Measurements from ENCODE around the gene SYNE1.
A peak's percentile ranks its signal among the peaks of the same experiment; 100 is the strongest.

The SYNE1 gene

DNA sequence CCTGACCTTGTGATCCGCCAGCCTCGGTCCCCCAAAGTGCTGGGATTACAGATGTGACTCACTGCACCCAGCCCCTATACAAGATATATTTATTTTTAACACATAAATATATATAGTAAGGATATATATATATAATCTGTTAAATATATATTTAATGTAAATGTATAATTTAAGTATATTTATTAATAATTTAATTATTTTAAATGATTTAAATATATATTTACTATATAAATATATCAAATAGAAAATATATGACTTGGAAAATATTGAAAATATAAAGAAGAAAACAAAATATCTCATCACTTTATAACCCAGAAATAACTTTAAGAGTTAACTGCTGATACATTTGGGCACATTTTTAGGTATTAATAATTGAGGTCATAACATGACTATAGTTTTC lies 324.7 kb downstream of the SYNE1 start:
- Mint-ChIP-seq H3K36me3 (ENCODE audit: low read depth) (no peaks in the 10 kb centered on the region), H3K4me3 (no peak overlapping the region), H3K27ac (no peak overlapping the region), H3K9me3 (no peaks in the 10 kb centered on the region), H3K4me1 (ENCODE audit: low read depth) (peaks cover 14% of the 10 kb centered on the region), H3K27me3 (ENCODE audit: low read depth) (peaks cover 20% of the 10 kb centered on the region)

DNA sequence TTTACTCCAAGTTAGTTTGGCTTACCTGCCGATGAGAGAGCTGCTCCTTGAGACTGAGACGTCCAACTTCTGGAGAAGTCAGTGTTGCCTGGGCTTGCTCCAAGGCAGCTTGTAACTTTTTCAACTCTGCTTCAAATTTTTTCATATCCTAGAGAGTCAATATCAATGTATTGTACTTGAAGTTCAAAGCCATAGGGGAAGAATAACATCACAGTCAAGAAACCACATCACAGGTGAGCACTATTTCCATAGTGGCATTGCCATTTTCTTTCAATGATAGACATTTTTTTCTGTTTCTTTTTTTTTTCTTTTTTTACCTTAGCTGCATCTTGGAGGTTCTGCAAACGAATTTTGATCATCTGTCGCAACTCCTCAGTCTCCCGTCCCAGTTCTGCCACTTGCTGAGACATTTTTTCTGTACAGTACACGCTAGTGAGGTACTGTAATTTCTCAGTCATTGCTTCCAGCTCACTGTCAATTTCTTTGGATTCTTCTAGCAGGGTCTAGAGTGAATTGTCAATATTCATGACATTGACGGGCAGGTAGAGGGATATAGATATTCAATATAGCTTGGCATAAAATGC lies 326.7 kb downstream of the SYNE1 start:
- Mint-ChIP-seq H3K27ac (peak overlapping the region; percentile 65), H3K4me1 (ENCODE audit: low read depth) (peaks cover 13% of the 10 kb centered on the region), H3K27me3 (ENCODE audit: low read depth) (peaks cover 14% of the 10 kb centered on the region), H3K36me3 (ENCODE audit: low read depth) (no peaks in the 10 kb centered on the region), H3K4me3 (no peak overlapping the region), H3K9me3 (no peaks in the 10 kb centered on the region)

DNA sequence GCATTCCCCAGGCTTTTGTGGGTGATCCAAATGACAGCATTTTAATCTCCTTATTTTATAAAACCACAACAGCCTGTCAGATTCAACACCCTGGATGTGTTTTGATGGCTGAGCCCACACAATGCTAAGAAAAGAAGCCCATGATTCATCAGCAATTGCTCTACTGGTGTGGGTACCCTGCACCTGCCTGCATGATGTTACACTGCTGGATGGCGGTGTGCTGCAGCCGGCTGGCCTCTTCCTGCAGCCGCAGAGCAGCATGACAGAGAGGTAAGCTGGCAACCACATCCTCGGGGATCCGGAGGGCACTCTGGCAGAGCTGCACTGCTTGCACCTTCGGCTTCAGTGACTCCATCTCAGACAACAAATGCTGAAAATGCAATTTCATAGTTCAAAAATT lies 327.5 kb downstream of the SYNE1 start:
- H3K27me3 Mint-ChIP-seq (ENCODE audit: low read depth): peaks cover 14% of the 10 kb centered on the region
- H3K9me3 Mint-ChIP-seq: no peaks in the 10 kb centered on the region
- H3K36me3 Mint-ChIP-seq (ENCODE audit: low read depth): no peaks in the 10 kb centered on the region
- H3K4me1 Mint-ChIP-seq (ENCODE audit: low read depth): peaks cover 13% of the 10 kb centered on the region
- H3K4me3 Mint-ChIP-seq: no peak overlapping the region
- no peak overlapping the region for H3K27ac Mint-ChIP-seq

DNA sequence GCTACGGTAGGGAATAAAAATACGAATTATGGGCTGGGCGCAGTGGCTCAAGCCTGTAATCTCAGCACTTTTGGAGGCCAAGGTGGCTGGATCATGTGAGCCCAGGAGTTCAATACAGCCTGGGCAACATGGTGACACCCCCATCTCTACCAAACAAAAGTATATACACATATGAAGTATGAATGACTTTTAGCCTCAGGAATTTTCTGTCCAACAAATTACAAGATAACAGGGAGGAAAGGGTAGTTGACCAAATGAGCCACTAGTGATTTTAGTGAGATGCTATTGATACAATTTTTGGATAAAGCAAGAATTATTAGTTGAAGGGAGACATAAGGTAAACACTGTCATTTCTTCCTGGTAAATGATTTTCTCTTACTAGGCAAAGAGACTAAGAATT lies 328.2 kb downstream of the SYNE1 start:
- no peak overlapping the region for H3K27ac Mint-ChIP-seq

DNA sequence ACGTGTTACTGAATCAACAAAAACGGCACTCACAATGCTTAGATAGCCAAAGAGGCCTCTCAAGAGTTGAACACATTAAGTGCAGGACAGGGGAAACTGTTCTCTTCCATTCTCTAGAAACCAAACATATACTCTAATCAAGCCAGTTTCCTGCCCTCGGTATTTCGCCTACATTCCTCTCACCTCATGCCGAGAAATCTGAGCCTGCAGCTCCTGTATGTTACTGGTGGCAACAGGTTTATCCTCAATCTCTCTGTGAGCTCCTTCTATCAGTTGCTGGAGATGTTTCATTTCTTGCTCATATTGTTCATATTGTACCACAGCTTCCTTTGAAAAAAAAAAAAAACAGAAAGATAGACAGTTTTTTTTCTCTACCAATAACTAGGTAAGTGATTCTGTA lies 328.9 kb downstream of the SYNE1 start:
- Mint-ChIP-seq H3K27me3 (ENCODE audit: low read depth) (peaks cover 14% of the 10 kb centered on the region), H3K36me3 (ENCODE audit: low read depth) (no peaks in the 10 kb centered on the region), H3K27ac (no peak overlapping the region), H3K4me3 (no peak overlapping the region), H3K4me1 (ENCODE audit: low read depth) (peaks cover 13% of the 10 kb centered on the region), H3K9me3 (no peaks in the 10 kb centered on the region)

More for the DNA sequence above, 328.2 kb downstream of the SYNE1 start:
- Mint-ChIP-seq H3K27me3 (ENCODE audit: low read depth) (peaks cover 14% of the 10 kb centered on the region), H3K9me3 (no peaks in the 10 kb centered on the region), H3K4me3 (no peak overlapping the region), H3K36me3 (ENCODE audit: low read depth) (no peaks in the 10 kb centered on the region), H3K4me1 (ENCODE audit: low read depth) (peaks cover 13% of the 10 kb centered on the region)

DNA sequence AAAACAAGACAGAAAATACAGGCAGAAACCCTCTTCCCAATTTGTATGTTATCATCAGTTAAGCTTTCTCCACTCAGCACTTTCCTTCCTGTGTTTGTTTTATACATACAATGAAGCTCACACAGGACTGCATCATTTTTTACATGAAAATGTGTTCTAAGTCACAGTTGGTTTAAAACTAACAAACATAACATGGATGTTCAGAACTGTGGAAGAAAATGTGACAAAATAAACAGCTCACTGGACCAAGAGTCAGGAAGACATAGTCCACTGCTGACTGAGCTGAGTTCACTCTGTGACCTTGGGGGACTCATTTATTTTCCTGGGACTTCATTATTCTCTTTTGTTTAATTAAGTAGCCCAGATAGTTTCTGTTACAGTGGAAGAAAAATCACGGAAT lies 331.5 kb downstream of the SYNE1 start:
- peaks cover 6% of the 10 kb centered on the region for H3K27me3 Mint-ChIP-seq (ENCODE audit: low read depth)
- H3K36me3 Mint-ChIP-seq (ENCODE audit: low read depth): no peaks in the 10 kb centered on the region
- H3K4me1 Mint-ChIP-seq (ENCODE audit: low read depth): peaks cover 17% of the 10 kb centered on the region
- no peaks in the 10 kb centered on the region for H3K9me3 Mint-ChIP-seq
- no peak overlapping the region for H3K27ac Mint-ChIP-seq
- no peak overlapping the region for H3K4me3 Mint-ChIP-seq

DNA sequence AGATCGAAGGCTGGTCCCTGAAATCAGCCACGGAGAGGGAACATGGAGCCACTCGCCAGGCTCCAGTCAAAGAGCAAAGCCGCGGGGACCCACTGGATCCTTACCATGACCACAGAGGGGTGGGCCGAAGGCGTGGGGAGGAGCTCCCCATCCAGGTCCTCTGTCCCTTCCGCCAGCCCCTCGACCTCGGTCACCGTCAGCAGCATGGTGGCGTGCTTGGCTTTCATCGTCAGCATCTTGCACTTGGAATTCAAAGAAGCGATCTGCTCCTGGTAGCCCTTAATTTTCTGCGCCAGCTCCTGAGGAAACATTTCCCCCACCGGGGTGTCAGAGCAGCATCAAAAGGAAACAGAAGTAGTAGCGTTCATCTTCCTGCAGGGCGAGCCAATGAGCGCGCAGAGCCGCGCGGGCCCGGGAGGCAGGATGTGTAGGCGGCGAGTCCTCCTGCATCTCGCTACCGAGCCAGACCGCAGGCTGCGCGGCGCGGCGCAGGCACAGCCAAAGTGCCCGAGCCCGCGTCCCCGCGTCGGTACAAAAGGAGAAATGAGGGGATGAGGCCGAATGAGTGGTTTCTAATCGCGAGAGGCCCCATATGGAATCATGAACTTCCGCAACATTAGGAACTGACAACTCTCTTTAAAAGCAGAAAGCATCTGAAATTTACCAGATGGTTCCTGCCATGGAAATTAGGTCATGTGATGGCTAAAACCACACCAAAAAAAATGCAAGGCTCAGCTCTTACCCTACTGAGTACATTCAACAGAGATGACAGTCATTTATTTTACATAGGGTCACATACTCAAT lies 335.2 kb downstream of the SYNE1 start:
- peaks cover 30% of the 10 kb centered on the region for H3K4me1 Mint-ChIP-seq (ENCODE audit: low read depth)
- no peaks in the 10 kb centered on the region for H3K27me3 Mint-ChIP-seq (ENCODE audit: low read depth)
- H3K4me3 Mint-ChIP-seq: peak overlapping the region; percentile 100
- H3K36me3 Mint-ChIP-seq (ENCODE audit: low read depth): peaks cover 9% of the 10 kb centered on the region
- no peaks in the 10 kb centered on the region for H3K9me3 Mint-ChIP-seq
- peak overlapping the region; percentile 100 for H3K27ac Mint-ChIP-seq

DNA sequence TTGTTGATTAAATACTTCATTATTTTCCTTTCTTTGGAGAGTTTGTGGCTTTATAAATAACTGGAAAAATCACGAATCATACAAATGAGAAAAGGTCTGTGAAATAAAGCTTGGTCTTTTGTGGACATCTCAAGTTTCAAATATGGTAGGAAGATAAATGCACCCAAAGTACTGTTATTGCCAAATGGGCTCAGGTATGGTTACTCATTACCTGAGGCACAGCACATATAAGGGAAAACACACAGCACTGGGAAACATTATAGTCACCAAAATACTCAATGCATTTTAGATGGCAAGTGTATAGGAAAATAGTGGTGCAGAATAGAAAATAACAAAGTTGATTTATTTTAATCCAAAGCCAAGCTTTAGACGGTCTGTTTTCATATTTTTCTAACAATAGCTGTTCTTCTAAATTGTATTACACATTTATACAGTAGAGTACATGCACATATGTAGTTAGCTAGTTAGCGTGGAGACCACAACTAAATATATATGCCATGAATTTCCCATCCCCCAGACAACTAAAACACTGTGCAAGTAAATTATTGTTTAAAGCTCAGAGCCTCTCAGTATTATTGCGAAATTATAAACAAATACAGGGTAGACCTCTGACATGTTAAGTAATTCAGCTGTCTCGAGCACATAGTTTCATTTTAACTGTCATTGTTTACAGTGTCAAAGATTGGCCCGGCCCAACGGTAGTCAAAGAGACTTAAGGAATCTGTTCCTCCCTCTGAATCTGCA lies 336.0 kb downstream of the SYNE1 start:
- peaks cover 30% of the 10 kb centered on the region for H3K4me1 Mint-ChIP-seq (ENCODE audit: low read depth)
- H3K9me3 Mint-ChIP-seq: no peaks in the 10 kb centered on the region
- no peaks in the 10 kb centered on the region for H3K27me3 Mint-ChIP-seq (ENCODE audit: low read depth)
- H3K36me3 Mint-ChIP-seq (ENCODE audit: low read depth): peaks cover 13% of the 10 kb centered on the region
- peak overlapping the region; percentile 100 for H3K27ac Mint-ChIP-seq
- H3K4me3 Mint-ChIP-seq: peak overlapping the region; percentile 100

DNA sequence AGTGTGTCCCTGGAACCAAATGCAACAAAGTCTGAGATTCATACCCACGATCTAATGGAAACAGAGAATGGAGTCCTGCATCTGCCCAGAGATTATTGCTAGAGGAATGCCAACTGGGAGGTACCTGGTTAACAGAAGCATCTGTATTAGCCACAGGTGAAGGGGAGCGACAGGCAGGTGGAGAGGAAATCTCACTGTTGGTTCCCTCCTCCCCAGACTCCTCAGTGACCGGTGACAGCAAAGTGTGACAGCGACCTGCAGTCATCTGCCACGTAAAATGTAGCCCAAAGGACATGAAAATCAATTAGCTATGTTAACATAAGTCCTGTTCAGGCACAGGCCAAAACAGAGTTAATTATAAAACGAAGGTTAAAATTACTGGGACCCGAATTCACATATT lies 336.6 kb downstream of the SYNE1 start:
- Mint-ChIP-seq H3K4me1 (ENCODE audit: low read depth) (peaks cover 34% of the 10 kb centered on the region), H3K27ac (peak overlapping the region; percentile 100), H3K27me3 (ENCODE audit: low read depth) (no peaks in the 10 kb centered on the region), H3K9me3 (no peaks in the 10 kb centered on the region), H3K4me3 (peak overlapping the region; percentile 100), H3K36me3 (ENCODE audit: low read depth) (peaks cover 16% of the 10 kb centered on the region)

DNA sequence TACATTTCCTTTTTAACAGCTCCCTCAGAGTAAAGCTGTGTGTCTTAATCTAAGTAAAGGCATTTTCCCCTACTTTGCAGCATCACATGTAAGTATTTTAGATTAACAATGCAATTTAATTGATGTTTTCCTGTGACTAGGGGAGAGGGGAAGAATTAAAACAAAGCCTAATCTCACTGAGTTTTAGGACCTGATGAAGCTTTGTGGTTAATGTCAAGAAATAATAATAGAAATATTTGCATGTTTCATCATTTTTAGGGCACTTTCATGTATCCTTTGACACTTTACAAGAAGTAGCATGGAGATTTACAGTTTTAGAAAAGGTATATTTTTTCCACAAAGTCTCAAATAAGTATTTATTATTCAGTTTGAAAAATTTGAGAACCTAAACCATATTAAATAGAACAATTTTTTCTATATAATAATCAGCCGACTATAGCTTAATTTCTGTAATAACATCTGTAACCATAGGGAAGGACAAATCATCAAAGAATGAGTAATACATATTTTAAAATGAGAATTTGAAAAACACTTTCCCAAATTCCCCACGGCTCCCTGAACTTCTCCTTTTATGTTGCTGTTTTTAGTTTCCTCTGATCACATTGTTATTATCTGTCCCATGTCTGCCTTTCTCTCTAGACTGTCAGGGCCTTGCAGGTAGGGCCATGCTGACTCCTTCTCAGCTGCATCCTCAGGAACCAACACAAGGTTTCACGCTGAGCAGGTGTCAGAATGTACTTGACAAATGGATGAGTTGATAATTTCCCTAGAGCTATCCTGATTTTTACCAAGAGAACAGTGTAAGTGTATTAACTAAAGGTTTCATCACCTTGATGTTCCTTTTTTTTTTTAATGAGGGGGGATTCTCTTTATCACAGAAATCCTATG lies 338.1 kb downstream of the SYNE1 start:
- peak overlapping the region; percentile 33 for H3K27ac Mint-ChIP-seq
- H3K9me3 Mint-ChIP-seq: no peaks in the 10 kb centered on the region
- H3K27me3 Mint-ChIP-seq (ENCODE audit: low read depth): no peaks in the 10 kb centered on the region
- peaks cover 34% of the 10 kb centered on the region for H3K4me1 Mint-ChIP-seq (ENCODE audit: low read depth)
- H3K36me3 Mint-ChIP-seq (ENCODE audit: low read depth): peaks cover 16% of the 10 kb centered on the region
- peak overlapping the region; percentile 19 for H3K4me3 Mint-ChIP-seq

DNA sequence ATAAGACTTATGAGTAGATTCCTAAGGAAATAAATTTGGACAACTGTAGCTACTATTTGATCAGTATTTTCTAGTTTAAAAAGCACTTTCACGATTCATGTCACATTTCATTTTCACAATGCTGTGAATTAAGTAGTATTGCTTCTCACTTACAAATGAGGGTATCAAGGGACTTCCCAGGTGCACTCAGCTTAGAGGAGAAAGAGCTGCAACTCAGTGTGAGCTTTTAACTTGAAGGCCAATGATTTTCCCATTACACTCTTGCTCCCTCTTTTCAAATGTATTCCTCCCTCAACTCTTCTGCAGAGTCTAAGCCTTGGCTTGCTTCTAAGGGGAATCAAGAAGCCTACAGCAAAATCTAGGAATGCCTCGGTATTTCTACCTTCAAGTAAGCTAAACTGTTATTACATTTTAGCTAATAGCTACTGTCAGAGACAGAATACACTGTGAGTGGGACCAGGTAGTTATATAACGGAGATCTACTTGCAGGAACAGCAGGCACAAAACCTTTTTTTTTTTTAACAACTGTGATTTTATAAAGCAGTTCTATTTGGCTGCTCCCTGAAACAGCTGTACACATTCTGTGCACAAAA lies 339.0 kb downstream of the SYNE1 start:
- no peak overlapping the region for H3K4me3 Mint-ChIP-seq
- H3K27ac Mint-ChIP-seq: no peak overlapping the region
- H3K9me3 Mint-ChIP-seq: no peaks in the 10 kb centered on the region
- peaks cover 34% of the 10 kb centered on the region for H3K4me1 Mint-ChIP-seq (ENCODE audit: low read depth)
- no peaks in the 10 kb centered on the region for H3K27me3 Mint-ChIP-seq (ENCODE audit: low read depth)
- H3K36me3 Mint-ChIP-seq (ENCODE audit: low read depth): peaks cover 25% of the 10 kb centered on the region

DNA sequence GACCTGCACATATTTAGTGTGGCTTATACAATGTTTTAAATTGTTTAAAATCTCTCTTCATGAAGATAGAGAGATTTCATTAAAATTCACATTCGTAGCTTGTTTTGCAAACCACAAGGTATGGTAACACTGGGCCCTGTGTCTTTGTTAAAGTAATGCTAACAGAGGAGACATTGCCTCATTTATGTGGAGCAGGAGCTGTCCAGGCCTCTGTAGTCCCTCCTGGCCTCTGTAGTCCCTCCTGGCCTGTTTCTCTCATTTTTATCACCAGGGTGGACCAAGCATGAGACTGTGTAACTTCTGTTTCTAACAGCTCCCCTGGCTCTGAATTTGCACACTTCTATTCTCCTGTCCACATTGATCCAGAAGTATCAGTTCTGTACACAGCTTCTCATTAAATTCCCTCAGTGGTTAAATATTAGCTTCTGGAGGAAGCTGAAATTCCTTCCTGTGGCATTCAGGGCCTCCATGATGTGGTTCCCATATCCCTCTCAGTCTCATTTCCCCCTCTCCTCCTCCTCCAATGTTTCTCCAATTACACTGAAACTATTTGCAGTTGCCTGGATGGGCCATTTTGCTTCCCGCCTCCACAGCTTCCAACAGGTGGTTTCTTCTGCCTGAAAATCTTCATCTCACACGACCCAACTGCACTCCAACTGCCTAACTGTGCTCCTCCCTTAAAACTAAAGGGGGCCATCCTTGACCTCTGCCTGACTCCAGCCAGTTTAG lies 340.4 kb downstream of the SYNE1 start:
- peaks cover 30% of the 10 kb centered on the region for H3K36me3 Mint-ChIP-seq (ENCODE audit: low read depth)
- H3K27ac Mint-ChIP-seq: no peak overlapping the region
- no peak overlapping the region for H3K4me3 Mint-ChIP-seq
- H3K9me3 Mint-ChIP-seq: no peaks in the 10 kb centered on the region
- no peaks in the 10 kb centered on the region for H3K27me3 Mint-ChIP-seq (ENCODE audit: low read depth)
- H3K4me1 Mint-ChIP-seq (ENCODE audit: low read depth): peaks cover 32% of the 10 kb centered on the region

DNA sequence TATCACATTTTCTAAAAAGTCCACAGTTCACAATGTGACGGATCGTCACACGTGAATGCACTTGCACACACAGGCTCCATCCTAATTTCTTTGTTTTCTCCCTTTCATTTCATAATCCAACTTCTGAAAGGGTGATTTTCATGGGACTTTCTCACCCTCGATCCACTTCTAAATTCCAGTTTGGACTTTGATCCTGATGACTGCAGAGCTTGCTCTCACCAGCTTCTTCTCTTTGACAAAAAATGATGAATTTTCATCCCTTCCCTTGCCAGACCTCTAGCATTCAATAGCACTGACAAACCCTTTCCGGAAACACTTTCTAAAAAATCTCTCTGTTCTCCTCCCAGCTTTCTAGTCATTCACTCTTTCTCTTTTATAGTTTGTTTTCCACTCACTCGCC lies 341.2 kb downstream of the SYNE1 start:
- no peaks in the 10 kb centered on the region for H3K27me3 Mint-ChIP-seq (ENCODE audit: low read depth)
- H3K36me3 Mint-ChIP-seq (ENCODE audit: low read depth): peaks cover 36% of the 10 kb centered on the region
- H3K9me3 Mint-ChIP-seq: no peaks in the 10 kb centered on the region
- no peak overlapping the region for H3K4me3 Mint-ChIP-seq
- H3K27ac Mint-ChIP-seq: no peak overlapping the region
- peaks cover 28% of the 10 kb centered on the region for H3K4me1 Mint-ChIP-seq (ENCODE audit: low read depth)

Data from T-helper 1 cell treated with Interleukin-12 subunit alpha and Interleukin-12 subunit beta and Interleukin-4 antibody, amounts not matched to agents 30 μg/mL and 1 μg/mL, for 36 hours (primary cell).